GM21447 (cell line): ENCODE data around the gene ERMAP.
"Not testable (repeated sequence)": the region's sequence is repeated elsewhere in the genome, so short reads cannot be mapped to it uniquely, and the experiment has no call there.

Source experiments
- ATAC-seq: cut with Tn5 transposase; IDR thresholded peaks from one replicate; pipeline ENCODE4 v1.9.1; 2021; ENCODE audit not compliant: unreplicated experiment

Gene ERMAP

GRCh38 chr1:42869751-42870150 lies 52.8 kb downstream of the ERMAP start:
- ATAC-seq: not testable (repeated sequence)

GRCh38 chr1:42873108-42873507 lies 56.2 kb downstream of the ERMAP start:
- not testable (repeated sequence) for ATAC-seq

- ATAC-seq: no peak
These were observed 56.7 kb downstream of the ERMAP start for GRCh38 chr1:42873670-42874069.

- no peak for ATAC-seq
These were observed 59.1 kb downstream of the ERMAP start for GRCh38 chr1:42876009-42876408.

- ATAC-seq: no peak
These were observed 60.5 kb downstream of the ERMAP start for GRCh38 chr1:42877380-42877779.

- no peak for ATAC-seq
These were observed 63.5 kb downstream of the ERMAP start for GRCh38 chr1:42880384-42880783.

- ATAC-seq: no peak
These were observed 69.3 kb downstream of the ERMAP start for GRCh38 chr1:42886046-42886739.

- no peak for ATAC-seq
These were observed 69.9 kb downstream of the ERMAP start for GRCh38 chr1:42886800-42887199.

GRCh38 chr1:42887366-42887765 lies 70.4 kb downstream of the ERMAP start:
- ATAC-seq: no peak

- ATAC-seq: no peak
These were observed 71.2 kb downstream of the ERMAP start for GRCh38 chr1:42888013-42888633.

- ATAC-seq: no peak
These were observed 72.3 kb downstream of the ERMAP start for GRCh38 chr1:42889264-42889663.

GRCh38 chr1:42891465-42892138 lies 74.7 kb downstream of the ERMAP start:
- ATAC-seq: no peak
